K562 (cell line): ENCODE results near the gene RXRA. TPM values are rescaled to one million over a fixed set of nuclear protein-coding genes. Genes with fewer than 3 reads are reported as not detected.

Experiments used
- ARID2 ChIP-seq: fragments of 450-650 bp; IDR thresholded peaks from 2 replicates; pipeline ENCODE4 v1.6.1; 2017; ENCODE audit warnings: antibody characterized with exemption, mild to moderate bottlenecking
- E2F8 ChIP-seq: fragments of 450-650 bp; IDR thresholded peaks from 2 replicates; pipeline ENCODE4 v1.7.1; 2018; ENCODE audit warnings: mild to moderate bottlenecking, low read depth; ENCODE audit not compliant: partially characterized antibody
- GTF2E2 ChIP-seq: fragments of 200-800 bp; sonication (Bioruptor generic); IDR thresholded peaks from 2 replicates; pipeline ENCODE4 v1.6.1; 2016; ENCODE audit warnings: missing genetic modification characterization, missing compliant biosample characterization
- IRF1 ChIP-seq: sonication (generic); formaldehyde crosslinking; IDR thresholded peaks from 2 replicates; pipeline ENCODE4 v1.8.0; 2022; ENCODE audit warnings: missing genetic modification reagents, mild to moderate bottlenecking, borderline replicate concordance
- PTBP1 ChIP-seq: fragments of 200-400 bp; formaldehyde crosslinking; IDR thresholded peaks from 2 replicates; pipeline ENCODE4 v1.6.1; 2017; ENCODE audit warnings: low read depth, low read length
- ZNF407 ChIP-seq: fragments of 450-650 bp; IDR thresholded peaks from 2 replicates; pipeline ENCODE4 v1.6.1; 2016; ENCODE audit warnings: low read depth
- ZNF592 ChIP-seq: fragments of 450-650 bp; IDR thresholded peaks from 2 replicates; pipeline ENCODE4 v1.6.1; 2017; ENCODE audit warnings: antibody characterized with exemption, mild to moderate bottlenecking
- ZNF639 ChIP-seq, 2 experiments: fragments of 200-800 bp in 1 of 2; sonication (Bioruptor generic) in 1 of 2; sonication (generic) in 1 of 2; formaldehyde crosslinking in 1 of 2; IDR thresholded peaks in 1 of 2; conservative IDR thresholded peaks in 1 of 2; 2 replicates each; pipeline versions ENCODE4 v1.5.0 to v1.6.1; 2016 to 2020; ENCODE audit warnings: missing compliant biosample characterization in 1 of 2, missing genetic modification characterization in 1 of 2, missing genetic modification reagents in 1 of 2
- polyA plus RNA-seq, 8 experiments: library from polyadenylated mRNA; depleted of rRNA in 4 of 8; stranded (reverse) in 5 of 8; unstranded in 3 of 8; fragments of >200 nt; fragmentation: Nextera tagmentation in 2 of 8; fragmentation: Illumina TruSeq in 1 of 8; extraction: Ambion mirVana in 2 of 8; extraction: Trizol in 1 of 8; gene quantifications; 2 replicates each; pipeline versions ENCODE4 v1.2.1 to v1.2.3, GENCODE V29; 2011 to 2014; ENCODE audit warnings: inconsistent platforms in 1 of 8, missing spikeins in 1 of 8
- total RNA-seq, 7 experiments: library from RNA; depleted of rRNA in 6 of 7; stranded (reverse); fragments of >200 nt in 6 of 7; fragmentation: Illumina TruSeq in 2 of 7; extraction: Trizol in 2 of 7; gene quantifications; 2 replicates each; pipeline versions ENCODE4 v1.2.1 to v1.2.3, GENCODE V29; 2011 to 2021; ENCODE audit warnings: low replicate concordance in 1 of 7

RXRA gene
- total and polyA plus RNA-seq, 9 of the 15 experiments (the other 6 are each of a cell fraction or from before 2014, with no cell fraction given) = 0.35 to 23.6 (median 4.6) TPM

GRCh38 chr9:134316449-134317160, 9.7 kb upstream of the RXRA start (continued):
- TF ChIP-seq ZNF639 (CRISPR knock-in tag; conservative IDR thresholded peaks at IDR 0.05 in 1 of 2, IDR thresholded peaks at IDR 0.05 in 1 of 2) = no peak
- TF ChIP-seq ZNF592 = no peak
- no peak for TF ChIP-seq PTBP1
- TF ChIP-seq ARID2 = no peak
- no peak for TF ChIP-seq ZNF407
- TF ChIP-seq E2F8 = no peak
- no peak for TF ChIP-seq GTF2E2 (tag)
- no peak for TF ChIP-seq IRF1
